Measurements from ENCODE around the gene PIP4P1. TPM values are rescaled to one million over a fixed set of nuclear protein-coding genes. Genes with fewer than 3 reads are reported as not detected.

Gene PIP4P1
- total and polyA plus RNA-seq, 10 of the 15 experiments (the other 5 are each of a cell fraction or from before 2014, with no cell fraction given) = 19.1 to 47.4 (median 39.7) TPM

- TF ChIP-seq SPI1 (IDR thresholded peaks at IDR 0.05; ENCODE audit: borderline replicate concordance, insufficient read depth, low read depth, low read length) (no peak), NR2F1 (conservative IDR thresholded peaks at IDR 0.05) (no peak), IRF5 (IDR thresholded peaks at IDR 0.05; ENCODE audit: borderline replicate concordance) (no peak), IRF4 (IDR thresholded peaks at IDR 0.05; ENCODE audit: low read depth, low read length) (no peak; the same call in 1 of the 2 replicates), LARP7 (IDR thresholded peaks at IDR 0.05) (no peak), FOXM1 (IDR thresholded peaks at IDR 0.05; ENCODE audit: low read depth, low read length) (peak; percentile 8; the same call in 1 of the 2 replicates), HCFC1 (IDR thresholded peaks at IDR 0.05; ENCODE audit: low read length) (no peak), CBFB (IDR thresholded peaks at IDR 0.05; ENCODE audit: low read depth) (no peak), TCF3 (IDR thresholded peaks at IDR 0.05; ENCODE audit: borderline replicate concordance, insufficient read depth, low read depth, low read length) (0 out of 2 replicates have a peak, but pooled peaks have one; percentile 18), USF1 (IDR thresholded peaks at IDR 0.05; ENCODE audit: borderline replicate concordance, extremely low read length, insufficient read depth, low read depth, low read length) (no peak), ELK1 (IDR thresholded peaks at IDR 0.05; ENCODE audit: low read depth, low read length) (no peak), ESRRA (IDR thresholded peaks at IDR 0.05; ENCODE audit: low read length) (no peak), KDM1A (IDR thresholded peaks at IDR 0.05; ENCODE audit: borderline replicate concordance) (no peak), CBX5 (IDR thresholded peaks at IDR 0.05; ENCODE audit: low read depth) (no peak), PBX3 (IDR thresholded peaks at IDR 0.05; ENCODE audit: insufficient replicate concordance, low read depth, low read length) (no peak), EP300 (IDR thresholded peaks at IDR 0.05; ENCODE audit: borderline replicate concordance in 1 of 2, control insufficient read depth in 1 of 2, low read depth in 2 of 2, low read length in 2 of 2) (no peak), RAD21 (IDR thresholded peaks at IDR 0.05; ENCODE audit: insufficient read depth, low read depth, low read length) (no peak), ZBTB4 (CRISPR knock-in tag; IDR thresholded peaks at IDR 0.05) (no peak), POLR2AphosphoS5 (IDR thresholded peaks at IDR 0.05; ENCODE audit: low read length) (peak; percentile 54), RCOR1 (conservative IDR thresholded peaks at IDR 0.05; ENCODE audit: low read depth, low read length) (no peak), TAF1 (IDR thresholded peaks at IDR 0.05; ENCODE audit: borderline replicate concordance, low read depth, low read length) (no peak), SMARCA5 (IDR thresholded peaks at IDR 0.05) (no peak)
Measured at GRCh38 chr14:20455355-20456300, 5.6 kb downstream of the PIP4P1 start (continued).
